MM.1S (cell line): ENCODE results near the gene IMPA2.
"Not testable (repeated sequence)": the region's sequence is repeated elsewhere in the genome, so short reads cannot be mapped to it uniquely, and the experiment has no call there.

ENCODE experiments used
- DNase-seq: peaks from one replicate; pipeline ENCODE4 v3.0.0-alpha.2; 2015
- H2AFZ ChIP-seq: fragments of 300-600 bp; sonication (generic); 2 replicates; pipeline ENCODE4 v1.6.0; 2016; ENCODE audit warnings: antibody characterized with exemption, low read length
- H3F3A ChIP-seq: fragments of 300-600 bp; sonication (generic); 2 replicates; pipeline ENCODE4 v1.6.1; 2016; ENCODE audit warnings: mild to moderate bottlenecking, antibody characterized with exemption, low read length, moderate library complexity, mixed read lengths; ENCODE audit not compliant: insufficient read depth
- H3K27ac ChIP-seq: fragments of 300-600 bp; sonication (generic); 2 replicates; pipeline ENCODE4 v1.5.1; 2016; ENCODE audit warnings: mild to moderate bottlenecking, low read length
- H3K27me3 ChIP-seq: fragments of 300-600 bp; sonication (generic); replicated peaks from 2 replicates; pipeline ENCODE4 v1.6.0; 2016; ENCODE audit warnings: low read length; ENCODE audit not compliant: insufficient read depth
- H3K36me3 ChIP-seq: fragments of 300-600 bp; sonication (generic); replicated peaks from 2 replicates; pipeline ENCODE4 v1.6.1; 2016; ENCODE audit warnings: mild to moderate bottlenecking, low read length, mixed read lengths; ENCODE audit not compliant: insufficient read depth
- H3K4me1 ChIP-seq: fragments of 300-600 bp; sonication (generic); 2 replicates; pipeline ENCODE4 v1.6.1; 2016; ENCODE audit warnings: low read length, mixed read lengths
- H3K4me2 ChIP-seq: fragments of 300-600 bp; sonication (generic); 2 replicates; pipeline ENCODE4 v1.6.0; 2016; ENCODE audit warnings: low read depth, low read length
- H3K4me3 ChIP-seq: fragments of 300-600 bp; sonication (generic); 2 replicates; pipeline ENCODE4 v1.5.1; 2016; ENCODE audit warnings: low read length, mixed read lengths
- H3K79me2 ChIP-seq: fragments of 300-600 bp; sonication (generic); 2 replicates; pipeline ENCODE4 v1.6.1; 2016; ENCODE audit warnings: mixed run types, low read length, mixed read lengths
- H3K9ac ChIP-seq: fragments of 300-600 bp; sonication (generic); 2 replicates; pipeline ENCODE4 v1.6.1; 2016; ENCODE audit warnings: low read length, mixed read lengths
- H3K9me2 ChIP-seq: fragments of 300-600 bp; sonication (generic); replicated peaks from 2 replicates; pipeline ENCODE4 v1.6.1; 2016; ENCODE audit warnings: mild to moderate bottlenecking, low read length, mixed read lengths; ENCODE audit not compliant: insufficient read depth
- H3K9me3 ChIP-seq: fragments of 300-600 bp; sonication (generic); replicated peaks from 2 replicates; pipeline ENCODE4 v1.6.1; 2016; ENCODE audit warnings: mild to moderate bottlenecking, low read length, mixed read lengths; ENCODE audit not compliant: insufficient read depth
- H4K20me1 ChIP-seq: fragments of 300-600 bp; sonication (generic); 2 replicates; pipeline ENCODE4 v1.6.1; 2016; ENCODE audit warnings: mild to moderate bottlenecking, low read length, moderate library complexity, mixed read lengths; ENCODE audit not compliant: insufficient read depth
- CTCF ChIP-seq: fragments of 300-600 bp; sonication (generic); IDR thresholded peaks from 2 replicates; pipeline ENCODE4 v1.5.1; 2016; ENCODE audit warnings: antibody characterized with exemption, low read length, mixed read lengths
- EZH2 ChIP-seq: fragments of 300-600 bp; sonication (generic); optimal IDR thresholded peaks from 2 replicates; pipeline ENCODE3; 2017; ENCODE audit warnings: low read depth, mild to moderate bottlenecking, antibody characterized with exemption, low read length, mixed read lengths
- EZH2phosphoT487 ChIP-seq: fragments of 300-600 bp; sonication (generic); IDR thresholded peaks from 2 replicates; pipeline ENCODE4 v1.6.1; 2018; ENCODE audit warnings: antibody characterized with exemption, low read length

IMPA2 gene

GRCh38 chr18:12066910-12067511 is 85.7 kb downstream of the IMPA2 start:
- no peaks in the 10 kb centered on the region for H3K27me3 ChIP-seq
- DNase-seq, result no peak
- no peaks in the 10 kb centered on the region for H3K9me3 ChIP-seq
- TF ChIP-seq CTCF (no peak), EZH2phosphoT487 (no peak), EZH2 (no peak)
- no peaks in the 10 kb centered on the region for H3K4me1 ChIP-seq
- H3K4me2 ChIP-seq, result no peak overlapping the region
- H3K36me3 ChIP-seq, result no peaks in the 10 kb centered on the region
- H3F3A ChIP-seq, result no peaks in the 10 kb centered on the region
- H4K20me1 ChIP-seq, result no peaks in the 10 kb centered on the region
- H3K4me3 ChIP-seq, result no peak overlapping the region
- no peak overlapping the region for H2AFZ ChIP-seq
- no peaks in the 10 kb centered on the region for H3K79me2 ChIP-seq
- H3K9ac ChIP-seq, result no peak overlapping the region
- no peaks in the 10 kb centered on the region for H3K9me2 ChIP-seq
- no peak overlapping the region for H3K27ac ChIP-seq

- H2AFZ ChIP-seq, result no peak overlapping the region
- no peaks in the 10 kb centered on the region for H3K79me2 ChIP-seq
- no peaks in the 10 kb centered on the region for H3K4me1 ChIP-seq
- no peak overlapping the region for H3K27ac ChIP-seq
- H3K9me3 ChIP-seq, result no peaks in the 10 kb centered on the region
- H4K20me1 ChIP-seq, result no peaks in the 10 kb centered on the region
- H3K36me3 ChIP-seq, result no peaks in the 10 kb centered on the region
- no peaks in the 10 kb centered on the region for H3K9me2 ChIP-seq
- H3K4me2 ChIP-seq, result no peak overlapping the region
- no peak for DNase-seq
- no peaks in the 10 kb centered on the region for H3F3A ChIP-seq
- no peak overlapping the region for H3K9ac ChIP-seq
- no peak overlapping the region for H3K4me3 ChIP-seq
- no peaks in the 10 kb centered on the region for H3K27me3 ChIP-seq
- TF ChIP-seq EZH2, result no peak
- TF ChIP-seq CTCF, result no peak
- no peak for TF ChIP-seq EZH2phosphoT487
These were observed 86.4 kb downstream of the IMPA2 start for GRCh38 chr18:12067671-12068070.

- H3K9me2 ChIP-seq, H3F3A ChIP-seq, H3K9ac ChIP-seq, H3K9me3 ChIP-seq, H3K36me3 ChIP-seq, DNase-seq, H3K4me3 ChIP-seq, H3K4me1 ChIP-seq, H4K20me1 ChIP-seq, H3K79me2 ChIP-seq, H3K27me3 ChIP-seq, H3K4me2 ChIP-seq, H2AFZ ChIP-seq, H3K27ac ChIP-seq: not testable (repeated sequence)
- peak; percentile 29; the same call in 1 of the 2 replicates for TF ChIP-seq CTCF
These were observed 87.1 kb downstream of the IMPA2 start for GRCh38 chr18:12068316-12068949.
